WI38 (cell line): ENCODE measurements around the gene B3GNT5.

Experiments
- H3K4me3 ChIP-seq: 2 replicates; pipeline ENCODE4 v1.5.1; 2011; ENCODE audit warnings: low read depth, mild to moderate bottlenecking, control low read depth, low read length
- CTCF ChIP-seq: IDR thresholded peaks from 2 replicates; pipeline ENCODE4 v1.5.1; 2012; ENCODE audit warnings: low read depth, mild to moderate bottlenecking, control low read depth, low read length

The B3GNT5 gene

GRCh38 chr3:183265834-183266417 is 12.9 kb downstream of the B3GNT5 start:
- H3K4me3 ChIP-seq = no peak overlapping the region
- no peak for TF ChIP-seq CTCF

- H3K4me3 ChIP-seq = no peak overlapping the region
- no peak for TF ChIP-seq CTCF
Observed at GRCh38 chr3:183266454-183266853, 13.4 kb downstream of the B3GNT5 start.

- H3K4me3 ChIP-seq = no peak overlapping the region
- no peak for TF ChIP-seq CTCF
Observed at GRCh38 chr3:183267140-183267539, 14.1 kb downstream of the B3GNT5 start.

GRCh38 chr3:183268366-183268765 is 15.3 kb downstream of the B3GNT5 start:
- H3K4me3 ChIP-seq = no peak overlapping the region
- TF ChIP-seq CTCF = no peak

- TF ChIP-seq CTCF = no peak
- H3K4me3 ChIP-seq = no peak overlapping the region
Observed at GRCh38 chr3:183269345-183269744, 16.3 kb downstream of the B3GNT5 start.

GRCh38 chr3:183270344-183270743 is 17.3 kb downstream of the B3GNT5 start:
- TF ChIP-seq CTCF = no peak
- H3K4me3 ChIP-seq = no peak overlapping the region

GRCh38 chr3:183272142-183272541 is 19.1 kb downstream of the B3GNT5 start:
- H3K4me3 ChIP-seq = no peak overlapping the region
- TF ChIP-seq CTCF = no peak
